HCT116 (cell line): ENCODE measurements around the gene USP24. TPM values are rescaled to one million over a fixed set of nuclear protein-coding genes. Genes with fewer than 3 reads are reported as not detected.

ENCODE experiments used
- ATAC-seq: fragments of 200-7000 bp; cut with Tn5 transposase; 2 replicates; pipeline ENCODE4 v1.9.1; 2020; ENCODE audit warnings: mild to moderate bottlenecking, moderate library complexity
- BruUV-seq: library from RNA; stranded (reverse); fragments of 400-500 nt; replicated peaks from 2 replicates; lab custom pipeline; 2021; lab: Mats Ljungman, UMichigan
- CTCF ChIA-PET: fragments of 300-600 bp; sonication (Branson Sonifier 250); formaldehyde crosslinking; loops from one replicate; lab custom pipeline; 2021; ENCODE audit warnings: antibody characterized with exemption; lab: Charles Lee
- POLR2A ChIA-PET: fragments of 300-600, 350-600 bp; sonication (Branson Sonifier 250); formaldehyde crosslinking; loops from one replicate; lab custom pipeline; 2021; ENCODE audit warnings: antibody characterized with exemption; lab: Charles Lee
- RAD21 ChIA-PET, 2 experiments: fragments of 300-600 bp; sonication (Branson Sonifier 250); formaldehyde crosslinking; loops; one replicate each; lab custom pipeline; 2023; ENCODE audit warnings: low total read pairs in 2 of 2; ENCODE audit not compliant: uncharacterized antibody in 2 of 2, unreplicated experiment in 2 of 2, low non-redundant PET in 1 of 2; lab: Charles Lee
- DNase-seq: peaks from one replicate; pipeline ENCODE4 v3.0.0-alpha.2; 2010; ENCODE audit warnings: low read depth, low spot score
- H2AFZ ChIP-seq: fragments of 200-600 bp; shearing (Covaris generic), sonication (generic); 2 replicates; pipeline ENCODE4 v1.6.1; 2017; ENCODE audit warnings: low read depth, mixed run types, mixed read lengths, antibody characterized with exemption, low read length; ENCODE audit not compliant: poor library complexity, severe bottlenecking
- H3K27ac ChIP-seq: 2 replicates; pipeline ENCODE4 v1.5.1; 2012; ENCODE audit warnings: low read depth, low read length
- H3K27me3 ChIP-seq: fragments of 200-600 bp; sonication (generic); 2 replicates; pipeline ENCODE4 v1.6.1; 2016; ENCODE audit warnings: mixed run types, low read length, mixed read lengths; ENCODE audit not compliant: insufficient read depth
- H3K36me3 ChIP-seq, 2 experiments: fragments of 200-500 bp in 1 of 2; fragments of 200-600 bp in 1 of 2; sonication (Bioruptor generic) in 1 of 2; sonication (generic) in 1 of 2; 2 replicates each; pipeline versions ENCODE4 v1.5.1 to v1.6.1; 2014 to 2016; ENCODE audit warnings: low read length in 2 of 2, inconsistent platforms in 1 of 2, mixed read lengths in 1 of 2, mixed run types in 1 of 2; ENCODE audit not compliant: insufficient read depth in 2 of 2, control insufficient read depth in 1 of 2
- H3K4me1 ChIP-seq, 2 experiments: fragments of 200-600 bp in 1 of 2; sonication (generic) in 1 of 2; 2 replicates each; pipeline versions ENCODE4 v1.5.1 to v1.6.1; 2012 to 2017; ENCODE audit warnings: low read length in 2 of 2, inconsistent platforms in 1 of 2, mild to moderate bottlenecking in 1 of 2, mixed read lengths in 1 of 2, mixed run types in 1 of 2, moderate library complexity in 1 of 2; ENCODE audit not compliant: insufficient read depth in 2 of 2, control insufficient read depth in 1 of 2
- H3K4me2 ChIP-seq: fragments of 200-600 bp; sonication (generic); 2 replicates; pipeline ENCODE4 v1.6.1; 2017; ENCODE audit warnings: mixed run types, low read length, mixed read lengths
- H3K4me3 ChIP-seq, 2 experiments: fragments of 200-600 bp in 1 of 2; sonication (generic) in 1 of 2; replicated peaks in 1 of 2; 2 replicates each; pipeline ENCODE4 v1.5.1; 2011 to 2016; ENCODE audit warnings: low read length in 2 of 2, control low read depth in 1 of 2, low read depth in 1 of 2, mild to moderate bottlenecking in 1 of 2, mixed read lengths in 1 of 2, mixed run types in 1 of 2
- H3K79me2 ChIP-seq: fragments of 200-600 bp; sonication (generic); 2 replicates; pipeline ENCODE4 v1.6.1; 2017; ENCODE audit warnings: mild to moderate bottlenecking, mixed run types, low read length, moderate library complexity, mixed read lengths; ENCODE audit not compliant: insufficient read depth
- H3K9ac ChIP-seq: fragments of 200-600 bp; sonication (generic); 2 replicates; pipeline ENCODE4 v1.6.1; 2016; ENCODE audit warnings: low read length, mixed read lengths
- H3K9me2 ChIP-seq: fragments of 200-600 bp; sonication (generic), shearing (Covaris generic); 2 replicates; pipeline ENCODE4 v1.6.1; 2017; ENCODE audit warnings: mixed run types, mild to moderate bottlenecking, moderate library complexity; ENCODE audit not compliant: insufficient read depth
- H3K9me3 ChIP-seq, 2 experiments: fragments of 200-500 bp in 1 of 2; fragments of 200-600 bp in 1 of 2; sonication (Bioruptor generic) in 1 of 2; sonication (generic) in 1 of 2; 2 replicates each; pipeline ENCODE4 v1.6.1; 2014 to 2017; ENCODE audit warnings: low read length in 2 of 2, mixed read lengths in 2 of 2, inconsistent platforms in 1 of 2, low read depth in 1 of 2, mild to moderate bottlenecking in 1 of 2, mixed run types in 1 of 2, moderate library complexity in 1 of 2; ENCODE audit not compliant: control insufficient read depth in 1 of 2, insufficient read depth in 1 of 2
- H4K20me1 ChIP-seq: fragments of 200-600 bp; sonication (generic), shearing (Covaris generic); 2 replicates; pipeline ENCODE4 v1.6.1; 2017; ENCODE audit warnings: mixed run types, mild to moderate bottlenecking, moderate library complexity; ENCODE audit not compliant: insufficient read depth
- CEBPB ChIP-seq: IDR thresholded peaks from 2 replicates; pipeline ENCODE4 v1.6.1; 2012; ENCODE audit warnings: low read depth
- ELF1 ChIP-seq: IDR thresholded peaks from 2 replicates; pipeline ENCODE4 v1.6.1; 2012; ENCODE audit warnings: low read depth, borderline replicate concordance
- EZH2 ChIP-seq: fragments of 200-600 bp; sonication (generic); IDR thresholded peaks from 2 replicates; pipeline ENCODE4 v1.6.1; 2017; ENCODE audit warnings: antibody characterized with exemption, mixed run types
- EZH2phosphoT487 ChIP-seq: fragments of 200-600 bp; IDR thresholded peaks from 2 replicates; pipeline ENCODE4 v1.6.1; 2018; ENCODE audit warnings: antibody characterized with exemption, borderline replicate concordance
- FOSL1 ChIP-seq: IDR thresholded peaks from 2 replicates; pipeline ENCODE4 v1.6.1; 2012; ENCODE audit warnings: low read depth
- JUND ChIP-seq: IDR thresholded peaks from 2 replicates; pipeline ENCODE4 v1.6.1; 2012
- POLR2A ChIP-seq: IDR thresholded peaks from 2 replicates; pipeline ENCODE4 v1.7.0; 2011; ENCODE audit warnings: borderline replicate concordance; ENCODE audit not compliant: insufficient read depth, insufficient read length; ENCODE audit errors: extremely low read depth
- POLR2AphosphoS5 ChIP-seq: IDR thresholded peaks from 2 replicates; pipeline ENCODE4 v1.6.1; 2011; ENCODE audit warnings: mild to moderate bottlenecking, low read depth, low read length, moderate library complexity
- RAD21 ChIP-seq: IDR thresholded peaks from 2 replicates; pipeline ENCODE4 v1.6.1; 2012; ENCODE audit warnings: low read depth, mild to moderate bottlenecking
- SIN3A ChIP-seq: IDR thresholded peaks from 2 replicates; pipeline ENCODE4 v1.6.1; 2012; ENCODE audit warnings: low read depth
- YY1 ChIP-seq: IDR thresholded peaks from 2 replicates; pipeline ENCODE4 v1.6.1; 2011; ENCODE audit warnings: low read length, low read depth, moderate library complexity, mild to moderate bottlenecking; ENCODE audit not compliant: insufficient replicate concordance; ENCODE audit errors: extremely low read depth
- ZNF274 ChIP-seq: fragments of 200-500 bp; sonication (Bioruptor generic); IDR thresholded peaks from 2 replicates; pipeline ENCODE4 v1.6.1; 2014; ENCODE audit warnings: mild to moderate bottlenecking, low read depth, low read length, inconsistent platforms
- intact Hi-C: fragments of 100-400 bp; cut with micrococcal nuclease; formaldehyde crosslinking; loops from 2 replicates; pipeline ENCODE4 v1.10.0; 2022
- total RNA-seq: library from RNA; stranded (reverse); gene quantifications from one replicate; pipeline ENCODE4 v1.2.1, GENCODE V29; 2021; ENCODE audit not compliant: unreplicated experiment
- TF ChIP-seq, protein P1 (sequence below): IDR thresholded peaks from 2 replicates; pipeline ENCODE4 v1.6.1; 2012
- TF ChIP-seq, protein P2 (sequence below): IDR thresholded peaks from 2 replicates; pipeline ENCODE4 v1.6.1; 2011; ENCODE audit warnings: mild to moderate bottlenecking, low read length, moderate library complexity; ENCODE audit not compliant: insufficient replicate concordance; ENCODE audit errors: extremely low read depth

The USP24 gene
- total RNA-seq, 1 experiment from 2014 or later: 34.2 TPM

DNA sequence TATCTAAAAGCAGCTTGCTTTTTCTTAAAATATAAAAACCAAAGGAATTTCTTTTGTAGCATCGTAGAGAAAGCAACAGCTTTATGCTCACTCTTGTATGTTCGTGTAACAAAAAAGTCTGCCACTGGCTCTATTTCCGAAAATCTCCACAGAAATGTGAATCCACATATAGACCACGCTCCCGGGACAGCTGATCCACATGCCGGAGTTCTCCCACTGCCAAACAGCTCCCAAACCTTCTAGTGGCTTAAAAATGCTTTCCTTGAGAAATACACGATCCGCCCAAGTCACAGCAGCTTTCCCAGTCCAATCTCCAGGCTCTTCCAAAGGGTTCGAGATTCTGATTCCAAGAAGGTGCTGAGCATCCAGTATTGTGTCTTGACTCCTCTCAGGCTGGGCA lies 146.5 kb downstream of the USP24 start:
- Histone ChIP-seq H3K27ac (no peak overlapping the region), H4K20me1 (no peaks in the 10 kb centered on the region), H3K9me3 (no peaks in the 10 kb centered on the region), H3K79me2 (no peaks in the 10 kb centered on the region), H2AFZ (no peak overlapping the region), H3K4me3 (no peak overlapping the region), H3K4me2 (no peak overlapping the region), H3K27me3 (no peaks in the 10 kb centered on the region), H3K9ac (no peak overlapping the region), H3K4me1 (peaks cover 0 to 5% of the 10 kb centered on the region in 2 experiments; a peak in 1 of 4 replicates), H3K36me3 (peaks cover 23 to 33% of the 10 kb centered on the region in 2 experiments; a peak in 3 of 4 replicates), H3K9me2 (no peaks in the 10 kb centered on the region)
- RAD21 ChIA-PET: no interaction called here
- no peak for ATAC-seq
- no peak for DNase-seq
- BruUV-seq: no TSS peak
- TF ChIP-seq ZNF274 (no peak), POLR2A (no peak), ELF1 (no peak), YY1 (no peak), SIN3A (no peak), EZH2phosphoT487 (no peak), JUND (no peak), CEBPB (no peak), FOSL1 (no peak), POLR2AphosphoS5 (no peak), EZH2 (no peak), RAD21 (no peak)
- TF ChIP-seq, protein P1, sequence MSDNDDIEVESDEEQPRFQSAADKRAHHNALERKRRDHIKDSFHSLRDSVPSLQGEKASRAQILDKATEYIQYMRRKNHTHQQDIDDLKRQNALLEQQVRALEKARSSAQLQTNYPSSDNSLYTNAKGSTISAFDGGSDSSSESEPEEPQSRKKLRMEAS: no peak
- TF ChIP-seq, protein P2, sequence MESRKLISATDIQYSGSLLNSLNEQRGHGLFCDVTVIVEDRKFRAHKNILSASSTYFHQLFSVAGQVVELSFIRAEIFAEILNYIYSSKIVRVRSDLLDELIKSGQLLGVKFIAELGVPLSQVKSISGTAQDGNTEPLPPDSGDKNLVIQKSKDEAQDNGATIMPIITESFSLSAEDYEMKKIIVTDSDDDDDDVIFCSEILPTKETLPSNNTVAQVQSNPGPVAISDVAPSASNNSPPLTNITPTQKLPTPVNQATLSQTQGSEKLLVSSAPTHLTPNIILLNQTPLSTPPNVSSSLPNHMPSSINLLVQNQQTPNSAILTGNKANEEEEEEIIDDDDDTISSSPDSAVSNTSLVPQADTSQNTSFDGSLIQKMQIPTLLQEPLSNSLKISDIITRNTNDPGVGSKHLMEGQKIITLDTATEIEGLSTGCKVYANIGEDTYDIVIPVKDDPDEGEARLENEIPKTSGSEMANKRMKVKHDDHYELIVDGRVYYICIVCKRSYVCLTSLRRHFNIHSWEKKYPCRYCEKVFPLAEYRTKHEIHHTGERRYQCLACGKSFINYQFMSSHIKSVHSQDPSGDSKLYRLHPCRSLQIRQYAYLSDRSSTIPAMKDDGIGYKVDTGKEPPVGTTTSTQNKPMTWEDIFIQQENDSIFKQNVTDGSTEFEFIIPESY: no peak
- CTCF ChIA-PET: no interaction called here
- POLR2A ChIA-PET: no interaction called here
- intact Hi-C loops: no loop called here
